HG03378 (cell line): ENCODE measurements around the gene ZSCAN21.
A peak's percentile ranks its signal among the peaks of the same experiment; 100 is the strongest.
"Not testable (repeated sequence)": the region's sequence is repeated elsewhere in the genome, so short reads cannot be mapped to it uniquely, and the experiment has no call there.

Experiments used
- ATAC-seq: cut with Tn5 transposase; IDR thresholded peaks from one replicate; pipeline ENCODE4 v1.9.1; 2021; ENCODE audit warnings: mild to moderate bottlenecking, moderate library complexity; ENCODE audit not compliant: unreplicated experiment

ZSCAN21 gene

GRCh38 chr7:100049441-100050291, at the start of gene ZSCAN21:
TSS of gene ZSCAN21 (plus strand) at chr7:100049774. CDS start at chr7:100057007, 7,233 bp downstream.
- peak; percentile 79 for ATAC-seq

GRCh38 chr7:100000239-100000638, 49.3 kb upstream of the ZSCAN21 start:
- ATAC-seq = no peak

DNA sequence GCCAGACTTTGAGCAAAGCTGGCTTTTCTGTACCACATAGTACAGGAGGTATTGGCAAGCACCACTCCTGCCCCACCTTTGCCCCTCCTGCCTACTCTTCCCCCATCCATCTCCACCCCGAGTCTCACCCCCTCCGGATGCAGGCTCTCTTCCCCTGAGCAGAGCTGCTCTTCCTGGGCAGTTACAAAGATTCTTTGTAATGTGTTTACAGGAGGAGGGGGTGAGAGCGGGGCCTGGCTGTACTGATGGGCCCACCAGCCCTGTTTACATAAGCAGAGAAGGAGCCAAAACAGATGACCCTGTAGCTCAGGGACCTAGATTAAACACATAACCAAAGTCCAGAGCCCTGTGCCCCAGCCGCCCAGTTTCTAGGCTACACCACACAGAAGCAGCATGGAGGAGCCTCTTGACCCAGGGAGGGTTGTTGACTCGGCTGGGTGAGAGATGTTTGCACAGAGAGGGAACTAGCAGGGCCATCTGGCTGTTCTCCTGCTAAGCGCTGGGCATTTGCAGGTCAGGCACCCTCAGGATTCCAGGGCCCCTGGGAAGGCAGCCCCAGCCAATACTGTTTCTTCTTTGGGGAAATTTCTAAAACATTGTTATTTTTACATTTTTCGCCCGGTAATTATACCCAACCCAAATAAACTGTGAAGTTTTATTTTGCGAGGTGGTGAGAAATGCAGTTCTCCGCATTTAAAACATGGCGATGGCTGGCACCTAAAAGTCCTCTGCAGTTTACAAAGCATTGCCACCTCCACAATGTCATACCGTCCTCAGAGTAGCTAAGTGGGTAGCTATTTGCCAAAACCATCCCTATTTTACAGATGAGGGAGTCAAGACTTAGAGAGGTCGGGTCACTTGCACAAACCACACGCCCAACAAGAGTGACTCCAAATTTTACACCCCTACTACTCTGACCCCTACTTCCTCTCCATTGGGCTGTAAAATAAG, 45.6 kb upstream of the ZSCAN21 start:
- ATAC-seq = no peak

GRCh38 chr7:100007887-100008286, 41.7 kb upstream of the ZSCAN21 start:
- ATAC-seq = no peak

GRCh38 chr7:100008525-100008924, 41.0 kb upstream of the ZSCAN21 start:
- no peak for ATAC-seq

GRCh38 chr7:100009952-100010351, 39.6 kb upstream of the ZSCAN21 start:
- not testable (repeated sequence) for ATAC-seq

- no peak for ATAC-seq
Measured at GRCh38 chr7:100010901-100011300, 38.7 kb upstream of the ZSCAN21 start.

DNA sequence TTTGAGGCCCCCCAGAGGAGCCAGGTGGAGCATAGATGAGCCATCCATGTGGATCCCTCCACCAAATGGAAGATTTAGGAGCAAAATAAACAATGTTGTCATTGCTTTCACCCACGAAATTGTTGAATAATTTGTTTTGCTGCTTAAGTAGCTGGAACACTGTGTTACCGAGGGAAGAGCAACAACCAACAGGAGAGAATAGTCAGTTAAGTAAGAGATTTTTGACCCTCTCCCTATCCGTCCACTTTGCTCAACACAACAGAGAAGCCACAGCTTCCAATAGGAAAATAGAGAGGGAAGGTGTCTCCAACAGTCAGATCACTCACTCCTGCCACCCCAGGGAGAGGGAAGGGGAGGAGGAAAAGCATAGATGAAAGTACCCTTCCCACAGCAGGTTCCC, 38.1 kb upstream of the ZSCAN21 start:
- no peak for ATAC-seq

GRCh38 chr7:100012385-100013327, 36.9 kb upstream of the ZSCAN21 start:
- not testable (repeated sequence) for ATAC-seq

- ATAC-seq = no peak
Measured at GRCh38 chr7:100013328-100013676, 36.3 kb upstream of the ZSCAN21 start.

GRCh38 chr7:100015232-100016214, 34.1 kb upstream of the ZSCAN21 start, which contains the start of gene ZKSCAN1:
TSS of gene ZKSCAN1 (plus strand) at chr7:100015596. CDS start at chr7:100023507, 7,911 bp downstream.
- peak; percentile 79 for ATAC-seq

DNA sequence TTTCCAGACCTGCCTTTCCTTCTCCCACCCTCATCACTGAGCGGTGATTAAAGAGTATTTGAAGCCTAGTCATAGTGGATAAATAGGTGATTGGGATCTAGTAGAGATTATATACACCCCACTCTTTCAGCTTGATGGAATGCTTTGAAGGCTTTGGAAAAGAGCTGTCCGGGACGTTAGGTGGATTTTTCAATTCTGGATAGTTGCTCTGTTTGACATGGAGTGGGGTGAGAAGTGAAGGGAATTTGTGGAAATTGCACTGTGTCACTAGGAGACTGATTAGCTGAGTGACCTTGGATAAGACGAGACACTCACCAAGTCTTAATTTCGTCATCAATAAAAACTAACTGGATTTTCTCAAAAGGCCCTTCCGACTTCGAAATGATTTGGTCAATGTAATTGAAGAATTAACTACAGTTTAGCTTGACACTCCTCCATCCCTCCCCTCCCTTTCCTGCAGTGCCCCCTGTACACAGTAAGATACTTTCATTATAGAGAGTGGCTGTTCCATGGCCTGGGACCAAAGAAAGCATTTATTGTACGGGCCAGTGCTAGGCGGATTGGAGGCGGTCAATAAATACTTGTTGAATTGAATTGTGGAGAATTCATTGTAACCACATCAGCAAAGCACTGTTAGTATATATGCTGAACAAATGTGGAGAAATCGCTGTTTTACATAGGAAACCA, 33.2 kb upstream of the ZSCAN21 start:
- ATAC-seq = no peak

DNA sequence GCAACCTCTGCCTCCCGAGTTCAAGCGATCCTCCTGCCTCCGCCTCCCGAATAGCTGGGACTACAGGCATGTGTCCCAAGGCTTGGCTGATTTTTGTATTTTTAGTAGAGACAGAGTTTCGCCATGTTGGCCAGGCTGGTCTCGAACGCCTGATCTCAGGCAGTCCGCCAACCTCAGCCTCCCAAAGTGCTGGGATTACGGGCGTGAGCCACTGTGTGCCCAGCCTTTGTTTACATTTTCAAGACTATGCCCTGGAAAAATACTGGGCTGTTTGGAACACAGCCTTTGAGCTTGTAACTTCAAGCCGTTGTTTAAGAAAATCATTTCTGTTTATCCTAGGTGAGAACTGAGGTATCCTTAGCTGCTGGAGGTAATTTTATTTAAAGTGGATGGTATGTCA, 32.3 kb upstream of the ZSCAN21 start:
- ATAC-seq = no peak

GRCh38 chr7:100017875-100018274, 31.7 kb upstream of the ZSCAN21 start:
- ATAC-seq = no peak

- ATAC-seq = no peak
Measured at GRCh38 chr7:100019908-100020307, 29.7 kb upstream of the ZSCAN21 start.

DNA sequence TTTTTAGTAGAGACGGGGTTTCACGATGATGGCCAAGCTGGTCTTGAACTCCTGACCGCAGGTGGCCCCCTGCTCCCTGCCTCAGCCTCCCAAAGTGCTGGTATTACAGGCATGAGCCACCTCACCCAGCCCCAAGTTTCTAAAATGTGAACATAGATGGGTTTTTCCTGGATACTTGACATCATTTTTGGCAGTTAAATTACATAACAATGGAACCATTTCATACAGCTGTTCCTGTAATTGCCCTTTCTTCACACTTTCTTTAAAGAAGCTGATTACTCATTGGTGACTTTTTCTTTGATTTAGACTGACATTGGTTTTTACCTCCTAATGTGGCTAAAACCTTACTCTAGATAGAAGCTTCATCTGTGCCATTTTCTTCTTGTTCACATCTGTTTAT, 28.3 kb upstream of the ZSCAN21 start:
- ATAC-seq = no peak

DNA sequence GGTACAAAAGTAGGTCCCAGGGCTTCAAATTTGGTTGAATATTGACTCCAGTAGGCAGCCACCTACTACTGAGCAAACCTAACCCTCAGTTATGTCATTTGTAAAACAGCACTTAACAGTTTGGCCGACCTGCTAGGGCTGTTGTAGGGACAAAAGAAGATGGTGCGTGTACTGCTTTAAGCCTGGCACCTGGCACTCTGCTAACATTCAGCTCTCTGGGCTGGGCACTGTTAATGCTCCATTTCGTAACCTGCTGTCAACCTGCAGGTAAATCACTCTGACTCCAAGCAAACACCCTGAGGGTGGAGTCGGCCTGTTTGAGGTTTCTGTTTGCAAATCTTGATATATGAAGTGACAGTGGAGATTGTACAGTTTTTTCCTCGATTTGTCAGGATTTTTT, 27.0 kb upstream of the ZSCAN21 start:
- ATAC-seq = no peak

- ATAC-seq = no peak
Measured at GRCh38 chr7:100023526-100023925, 26.0 kb upstream of the ZSCAN21 start.
